ENCODE measurements around the gene SAA4. TPM values are rescaled to one million over a fixed set of nuclear protein-coding genes. Genes with fewer than 3 reads are reported as not detected.
"Not testable (repeated sequence)": the region's sequence is repeated elsewhere in the genome, so short reads cannot be mapped to it uniquely, and the experiment has no call there.

SAA4 gene
- total and polyA plus RNA-seq, 2 of the 8 experiments (the other 6 are each of a cell fraction or from before 2014, with no cell fraction given): not detected

- H3K23ac ChIP-seq (ENCODE audit: insufficient read length); POLR2A ChIA-PET (ENCODE audit: partially characterized antibody); H2BK15ac ChIP-seq (ENCODE audit: low read length); H2AK5ac ChIP-seq (ENCODE audit: low read depth, low read length); H2AFZ ChIP-seq (ENCODE audit: low read length); H2BK20ac ChIP-seq (ENCODE audit: low read length); H2BK12ac ChIP-seq (ENCODE audit: low read depth, low read length); H3K4me1 ChIP-seq (replicated peaks in 1 of 4; ENCODE audit: control insufficient read depth in 3 of 4, insufficient read depth in 4 of 4, low read length in 3 of 4); H3K4me3 ChIP-seq (ENCODE audit: extremely low read depth in 1 of 4, insufficient read depth in 2 of 4, low read depth in 3 of 4, low read length in 4 of 4); H3K23me2 ChIP-seq (ENCODE audit: low read depth, low read length); H3K14ac ChIP-seq (ENCODE audit: insufficient read length); H3K79me1 ChIP-seq (ENCODE audit: low read depth, low read length); H3K79me2 ChIP-seq (ENCODE audit: control insufficient read depth in 1 of 2, insufficient read depth in 2 of 2, low read length in 2 of 2); H3K27me3 ChIP-seq (replicated peaks in 1 of 4; ENCODE audit: control insufficient read depth in 3 of 4, extremely low read depth in 1 of 4, insufficient read depth in 3 of 4, low read length in 3 of 4); H3K36me3 ChIP-seq (ENCODE audit: control insufficient read depth in 2 of 4, insufficient read depth in 4 of 4, low read length in 3 of 4); H2BK120ac ChIP-seq (replicated peaks; ENCODE audit: low read depth, low read length); H3K4ac ChIP-seq (replicated peaks; ENCODE audit: insufficient read length, low read depth, low read length); CTCF ChIA-PET (ENCODE audit: partially characterized antibody); H4K91ac ChIP-seq (replicated peaks; ENCODE audit: insufficient read length, low read length); H2BK5ac ChIP-seq (ENCODE audit: low read depth, low read length); H4K20me1 ChIP-seq (replicated peaks in 1 of 2; ENCODE audit: control insufficient read depth in 1 of 2, insufficient read depth in 2 of 2, low read length in 2 of 2); H3K9ac ChIP-seq (replicated peaks in 1 of 4; ENCODE audit: extremely low read depth in 1 of 4, low read depth in 3 of 4, low read length in 3 of 4); H3K9me3 ChIP-seq (ENCODE audit: insufficient read depth in 2 of 2, low read depth in 1 of 2, low read length in 1 of 2); H4K8ac ChIP-seq (ENCODE audit: extremely low read depth, insufficient read depth, low read length); H3K4me2 ChIP-seq (ENCODE audit: insufficient read depth in 1 of 2, low read depth in 2 of 2, low read length in 2 of 2); H3K27ac ChIP-seq (ENCODE audit: low read depth, low read length); DNase-seq (ENCODE audit: low read depth in 1 of 2, low spot score in 2 of 2); H3K56ac ChIP-seq (replicated peaks; ENCODE audit: insufficient read length, low read depth, low read length); FAIRE-seq; H3K18ac ChIP-seq (ENCODE audit: extremely low read depth, low read length); H4K5ac ChIP-seq (ENCODE audit: insufficient read length, low read depth, low read length): not testable (repeated sequence)
- 83% methylated on average over 1 of the region's 3 CpGs; no CpG with 5 or more reads in 1 of the 2 experiments for WGBS, 2 experiments (ENCODE audit: extremely low coverage in 1 of 2, insufficient coverage in 1 of 2, insufficient read length in 1 of 2, insufficient replicate concordance in 2 of 2, low coverage in 1 of 2, low lambda C conversion rate in 2 of 2, missing lambda C conversion rate in 1 of 2)
Measured at GRCh38 chr11:18197738-18198137, 38.9 kb downstream of the SAA4 start.
